Progenitor cell of endocrine pancreas (in vitro differentiated cells): ENCODE measurements around the gene PCGF3. TPM values are rescaled to one million over a fixed set of nuclear protein-coding genes. Genes with fewer than 3 reads are reported as not detected.

Experiments used
- DNase-seq: peaks from one replicate; pipeline ENCODE4 v3.0.0; 2021; ENCODE audit warnings: low spot score; ENCODE audit not compliant: unreplicated experiment
- H3K27ac Mint-ChIP-seq: 2 replicates; pipeline ENCODE4 v1.8.0; 2021; ENCODE audit warnings: mild to moderate bottlenecking, moderate library complexity, mixed read lengths
- H3K27me3 Mint-ChIP-seq: 2 replicates; pipeline ENCODE4 v1.8.0; 2021; ENCODE audit warnings: mixed read lengths
- H3K36me3 Mint-ChIP-seq: 2 replicates; pipeline ENCODE4 v1.8.0; 2022; ENCODE audit warnings: mixed read lengths; ENCODE audit not compliant: insufficient read depth
- H3K4me1 Mint-ChIP-seq: 2 replicates; pipeline ENCODE4 v1.8.0; 2021; ENCODE audit warnings: low read depth, mixed read lengths
- H3K4me3 Mint-ChIP-seq: 2 replicates; pipeline ENCODE4 v1.8.0; 2021; ENCODE audit warnings: low read depth, mild to moderate bottlenecking, moderate library complexity, mixed read lengths
- H3K9me3 Mint-ChIP-seq: 2 replicates; pipeline ENCODE4 v1.8.0; 2021; ENCODE audit warnings: low read depth, mixed read lengths
- total RNA-seq: library from RNA; stranded (reverse); gene quantifications from 2 replicates; pipeline ENCODE4 v1.2.1, GENCODE V29; 2021
- TF ChIP-seq, protein P1 (sequence below): fragments of 200-600 bp; sonication (generic); IDR thresholded peaks from one replicate; pipeline ENCODE4 v1.5.0; 2021; ENCODE audit warnings: antibody characterized with exemption, mild to moderate bottlenecking; ENCODE audit not compliant: unreplicated experiment

PCGF3 gene
- total RNA-seq, 1 donor from 2014 or later, result 79.8 TPM

DNA sequence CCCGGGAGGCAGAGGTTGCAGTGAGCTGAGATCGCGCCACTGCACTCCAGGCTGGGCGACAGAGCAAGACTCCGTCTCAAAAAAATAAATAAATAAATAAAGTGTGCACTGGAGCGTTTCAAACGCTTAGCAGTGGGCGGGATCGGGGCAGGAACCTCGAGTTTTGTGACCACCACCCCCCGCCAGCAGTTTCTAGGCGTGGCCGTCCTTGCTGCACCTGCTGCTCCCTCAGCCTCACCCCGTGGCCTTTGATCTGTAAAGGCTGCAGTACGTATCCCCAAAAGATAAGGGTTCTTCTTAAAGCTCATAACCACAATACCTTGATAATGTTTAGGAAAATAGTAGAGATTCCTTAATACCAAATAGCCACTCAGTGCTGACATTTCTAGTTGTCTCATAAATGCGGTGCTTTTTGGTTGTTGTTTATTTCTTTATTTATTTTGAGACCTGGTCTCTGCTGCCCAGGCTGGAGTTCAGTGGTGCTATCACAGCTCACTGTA, 33.2 kb downstream of the PCGF3 start:
- H3K36me3 Mint-ChIP-seq, result peaks cover 19% of the 10 kb centered on the region
- no peaks in the 10 kb centered on the region for H3K4me1 Mint-ChIP-seq
- H3K27me3 Mint-ChIP-seq, result no peaks in the 10 kb centered on the region
- DNase-seq, result no peak
- H3K9me3 Mint-ChIP-seq, result no peaks in the 10 kb centered on the region
- H3K27ac Mint-ChIP-seq, result no peak overlapping the region
- no peak overlapping the region for H3K4me3 Mint-ChIP-seq
- TF ChIP-seq, protein P1, sequence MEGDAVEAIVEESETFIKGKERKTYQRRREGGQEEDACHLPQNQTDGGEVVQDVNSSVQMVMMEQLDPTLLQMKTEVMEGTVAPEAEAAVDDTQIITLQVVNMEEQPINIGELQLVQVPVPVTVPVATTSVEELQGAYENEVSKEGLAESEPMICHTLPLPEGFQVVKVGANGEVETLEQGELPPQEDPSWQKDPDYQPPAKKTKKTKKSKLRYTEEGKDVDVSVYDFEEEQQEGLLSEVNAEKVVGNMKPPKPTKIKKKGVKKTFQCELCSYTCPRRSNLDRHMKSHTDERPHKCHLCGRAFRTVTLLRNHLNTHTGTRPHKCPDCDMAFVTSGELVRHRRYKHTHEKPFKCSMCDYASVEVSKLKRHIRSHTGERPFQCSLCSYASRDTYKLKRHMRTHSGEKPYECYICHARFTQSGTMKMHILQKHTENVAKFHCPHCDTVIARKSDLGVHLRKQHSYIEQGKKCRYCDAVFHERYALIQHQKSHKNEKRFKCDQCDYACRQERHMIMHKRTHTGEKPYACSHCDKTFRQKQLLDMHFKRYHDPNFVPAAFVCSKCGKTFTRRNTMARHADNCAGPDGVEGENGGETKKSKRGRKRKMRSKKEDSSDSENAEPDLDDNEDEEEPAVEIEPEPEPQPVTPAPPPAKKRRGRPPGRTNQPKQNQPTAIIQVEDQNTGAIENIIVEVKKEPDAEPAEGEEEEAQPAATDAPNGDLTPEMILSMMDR, result no peak

DNA sequence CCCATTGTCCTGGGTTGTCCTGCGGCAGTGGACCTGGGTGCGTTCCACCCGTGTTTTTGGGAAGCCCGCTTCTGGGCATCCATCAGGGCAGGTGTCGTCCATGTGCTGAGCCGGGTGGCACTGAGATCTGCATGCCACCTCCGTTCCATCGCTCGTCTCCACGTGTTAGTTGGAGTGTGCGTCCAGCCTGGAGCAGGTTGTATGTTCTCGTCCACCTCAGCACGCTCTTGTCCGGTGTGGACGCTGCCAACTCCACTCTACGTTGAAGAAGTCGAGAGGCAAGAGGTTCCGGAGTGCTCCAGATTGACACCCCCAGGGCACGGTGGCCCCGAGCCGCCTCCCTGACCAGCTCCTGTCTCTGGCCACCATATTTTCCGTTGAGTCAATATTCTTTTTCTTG, 33.9 kb downstream of the PCGF3 start:
- H3K27ac Mint-ChIP-seq, result no peak overlapping the region
- TF ChIP-seq, protein P1, result no peak
- no peak overlapping the region for H3K4me3 Mint-ChIP-seq
- peaks cover 23% of the 10 kb centered on the region for H3K36me3 Mint-ChIP-seq
- H3K9me3 Mint-ChIP-seq, result peaks cover 3% of the 10 kb centered on the region
- no peaks in the 10 kb centered on the region for H3K27me3 Mint-ChIP-seq
- no peaks in the 10 kb centered on the region for H3K4me1 Mint-ChIP-seq
- DNase-seq, result no peak

DNA sequence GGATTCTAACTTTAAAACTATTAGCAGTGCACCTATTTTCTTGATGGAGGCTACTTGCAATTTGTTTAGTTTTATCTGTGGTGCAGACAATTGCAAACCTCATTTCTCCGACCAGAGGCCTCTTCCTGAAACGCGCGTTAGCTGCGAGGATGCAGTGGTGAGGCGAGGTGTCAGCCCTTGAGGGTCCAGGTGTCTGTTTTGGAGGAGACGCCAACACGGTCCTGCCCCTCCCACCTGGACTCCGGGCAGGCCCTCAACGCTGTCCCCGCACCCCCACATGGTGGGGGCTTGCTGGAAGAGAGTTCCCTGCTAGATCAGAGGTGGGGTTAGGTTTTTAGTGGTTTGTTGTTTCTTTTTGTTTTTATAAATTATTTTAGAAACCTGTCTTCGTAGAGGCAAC, 34.4 kb downstream of the PCGF3 start:
- Mint-ChIP-seq H3K27me3 (no peaks in the 10 kb centered on the region), H3K4me3 (no peak overlapping the region), H3K4me1 (no peaks in the 10 kb centered on the region)

DNA sequence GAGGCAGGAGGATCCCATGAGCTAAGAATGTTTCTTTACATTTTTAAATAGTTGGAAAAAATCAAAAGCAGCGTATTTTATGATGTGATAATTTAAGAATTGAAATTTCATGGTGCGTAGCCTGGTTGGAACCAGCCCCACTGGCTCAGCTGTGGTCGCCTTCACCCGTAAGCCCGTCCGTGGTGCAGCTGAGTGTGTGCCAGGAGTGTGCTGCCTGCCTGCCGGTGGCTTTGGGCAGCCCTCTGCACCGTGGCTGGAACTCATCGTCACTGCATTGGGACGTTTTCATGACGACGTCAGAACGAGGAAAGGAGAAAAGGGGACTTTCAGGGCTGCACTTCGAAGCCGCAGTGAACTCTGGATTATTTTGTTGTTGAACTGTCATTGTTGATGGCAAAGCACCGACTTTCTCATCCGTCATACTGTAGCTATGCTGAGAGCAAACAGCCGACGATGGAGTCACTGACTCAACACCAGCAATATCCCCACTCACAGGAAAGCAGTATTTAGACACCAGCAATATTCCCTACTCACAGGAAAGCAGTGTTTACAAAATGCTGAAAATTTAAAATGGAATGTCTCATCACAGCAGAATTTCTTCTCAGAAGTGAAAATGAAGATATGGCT, 35.1 kb downstream of the PCGF3 start:
- Mint-ChIP-seq H3K4me3 (no peak overlapping the region), H3K27ac (no peak overlapping the region), H3K36me3 (peaks cover 21% of the 10 kb centered on the region), H3K27me3 (no peaks in the 10 kb centered on the region), H3K4me1 (no peaks in the 10 kb centered on the region), H3K9me3 (peaks cover 3% of the 10 kb centered on the region)
- DNase-seq, result no peak
- TF ChIP-seq, protein P1, result no peak

More for the DNA sequence above, 34.4 kb downstream of the PCGF3 start:
- TF ChIP-seq, protein P1, result no peak
- no peak overlapping the region for H3K27ac Mint-ChIP-seq
- DNase-seq, result no peak
- peaks cover 3% of the 10 kb centered on the region for H3K9me3 Mint-ChIP-seq
- peaks cover 22% of the 10 kb centered on the region for H3K36me3 Mint-ChIP-seq

DNA sequence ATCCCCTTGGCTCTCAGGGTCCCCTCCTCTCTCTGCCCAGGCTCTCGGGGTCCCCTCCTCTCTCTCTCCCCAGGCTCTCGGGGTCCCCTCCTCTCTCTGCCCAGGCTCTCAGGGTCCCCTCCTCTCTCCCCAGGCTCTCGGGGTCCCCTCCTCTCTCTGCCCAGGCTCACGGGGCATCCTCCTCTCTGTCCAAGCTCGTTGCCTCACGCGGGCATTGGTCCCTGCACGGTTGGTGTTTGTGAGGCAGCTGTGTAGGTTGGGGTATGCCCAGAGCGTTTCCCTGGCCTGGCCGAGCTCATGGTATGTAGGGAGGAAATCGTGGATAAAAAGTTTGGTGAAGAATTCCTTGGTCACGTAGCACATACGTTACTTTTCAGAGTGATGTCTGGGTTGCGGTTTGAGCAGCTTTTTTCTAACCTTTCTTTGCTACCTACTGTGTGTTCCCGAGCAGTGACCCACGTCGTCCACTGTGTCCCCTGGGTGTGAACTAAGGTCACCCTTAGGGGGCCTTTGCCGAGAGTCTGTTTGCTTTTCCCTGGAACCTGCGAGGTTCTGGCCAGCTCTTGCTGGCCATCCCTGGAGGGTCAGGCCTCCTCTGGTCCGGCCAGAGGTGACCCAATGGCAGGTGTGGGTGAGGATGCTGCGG, 36.6 kb downstream of the PCGF3 start:
- H3K9me3 Mint-ChIP-seq, result peaks cover 3% of the 10 kb centered on the region
- H3K4me3 Mint-ChIP-seq, result no peak overlapping the region
- no peaks in the 10 kb centered on the region for H3K4me1 Mint-ChIP-seq
- H3K36me3 Mint-ChIP-seq, result peaks cover 21% of the 10 kb centered on the region
- peak overlapping the region; percentile 20 for H3K27ac Mint-ChIP-seq
- no peak for DNase-seq
- TF ChIP-seq, protein P1, result no peak
- no peaks in the 10 kb centered on the region for H3K27me3 Mint-ChIP-seq
